Esophagus muscularis mucosa (tissue), 4 donors: ENCODE results near the gene GPC4. TPM values are rescaled to one million over a fixed set of nuclear protein-coding genes. Genes with fewer than 3 reads are reported as not detected.

ENCODE experiments used
- DNase-seq: peaks from one replicate; pipeline ENCODE4 v3.0.0-alpha.2; 2017; ENCODE audit errors: extremely low spot score
- H3K27ac ChIP-seq, 4 donors: fragments of 200-600 bp; sonication (generic); replicated peaks in 1 of 4; 1 replicate in 3 of 4; 2 replicates in 1 of 4; pipeline ENCODE4 v1.5.1; 2016 to 2019; ENCODE audit warnings: mild to moderate bottlenecking in 1 of 4
- H3K27me3 ChIP-seq, 4 donors: fragments of 200-600 bp; sonication (generic); one replicate each; pipeline versions ENCODE4 v1.5.1 to v1.6.0; 2016 to 2019
- H3K36me3 ChIP-seq, 4 donors: fragments of 200-600 bp; sonication (generic); one replicate each; pipeline ENCODE4 v1.5.1; 2016 to 2019
- H3K4me1 ChIP-seq, 4 donors: fragments of 200-600 bp; sonication (generic); one replicate each; pipeline ENCODE4 v1.5.1; 2016 to 2019
- H3K4me3 ChIP-seq, 4 donors: fragments of 200-600 bp; sonication (generic); 1 replicate in 2 of 4; 2 replicates in 2 of 4; pipeline ENCODE4 v1.5.1; 2016 to 2019; ENCODE audit warnings: mild to moderate bottlenecking in 4 of 4, moderate library complexity in 1 of 4
- H3K9me3 ChIP-seq, 4 donors: fragments of 200-600 bp; sonication (generic); 1 replicate in 3 of 4; 2 replicates in 1 of 4; pipeline ENCODE4 v1.5.1; 2016 to 2019
- CTCF ChIP-seq, 3 experiments: fragments of 200-600 bp in 2 of 3; fragments of 450-650 bp in 1 of 3; sonication (generic) in 2 of 3; IDR thresholded peaks; one replicate each; pipeline ENCODE4 v1.5.1; 2017 to 2019; ENCODE audit warnings: antibody characterized with exemption in 3 of 3, mild to moderate bottlenecking in 2 of 3, moderate library complexity in 1 of 3
- EP300 ChIP-seq: sonication (generic); formaldehyde crosslinking; IDR thresholded peaks from one replicate; pipeline ENCODE4 v1.6.1; 2017; ENCODE audit warnings: antibody characterized with exemption
- POLR2A ChIP-seq: fragments of 450-650 bp; IDR thresholded peaks from one replicate; pipeline ENCODE4 v1.6.1; 2017; ENCODE audit warnings: antibody characterized with exemption, moderate library complexity, mild to moderate bottlenecking, low read depth
- POLR2AphosphoS5 ChIP-seq, 2 donors: sonication (generic); formaldehyde crosslinking; IDR thresholded peaks; one replicate each; pipeline ENCODE4 v1.6.1; 2017; ENCODE audit warnings: antibody characterized with exemption in 2 of 2
- WGBS: methylation state at CpG from one replicate; pipeline ENCODE4 v1.1.5; 2018; 5-methylcytosine and 5-hydroxymethylcytosine counted together
- intact Hi-C: fragments of 100-400 bp; cut with DNase I; formaldehyde crosslinking; loops from one replicate; pipeline ENCODE4 v1.15.1; 2023
- total RNA-seq, 4 donors: library from RNA; depleted of rRNA; stranded (reverse); fragments of >200 nt; gene quantifications; one replicate each; pipeline versions ENCODE4 v1.1.0 to v1.2.1, GENCODE V29; 2016

Gene GPC4
- total RNA-seq, 4 donors from 2014 or later, result 54.3 to 91.2 (median 80.3) TPM

GRCh38 chrX:133444952-133445831 lies 29.9 kb upstream of the GPC4 start:
- H3K4me1 ChIP-seq, result peaks cover 0 to 5% (median 2%) of the 10 kb centered on the region in 4 donors
- intact Hi-C loops, result no loop called here
- no peak overlapping the region for H3K27ac ChIP-seq
- H3K9me3 ChIP-seq, result no peaks in the 10 kb centered on the region
- TF ChIP-seq CTCF (IDR thresholded peaks at IDR 0.05) (no peak), EP300 (no peak), POLR2A (no peak), POLR2AphosphoS5 (IDR thresholded peaks at IDR 0.05) (no peak)
- 28% methylated on average over 16 of the region's 16 CpGs for WGBS
- no peaks in the 10 kb centered on the region for H3K27me3 ChIP-seq
- peak overlapping the region; percentile 39 to 46 (median 41) for H3K4me3 ChIP-seq
- H3K36me3 ChIP-seq, result no peaks in the 10 kb centered on the region
- DNase-seq, result no peak

- TF ChIP-seq POLR2A (no peak), CTCF (IDR thresholded peaks at IDR 0.05) (no peak), POLR2AphosphoS5 (IDR thresholded peaks at IDR 0.05) (no peak), EP300 (no peak)
- no peak for DNase-seq
- Histone ChIP-seq H3K9me3 (no peaks in the 10 kb centered on the region), H3K27me3 (no peaks in the 10 kb centered on the region), H3K36me3 (no peaks in the 10 kb centered on the region), H3K27ac (no peak overlapping the region), H3K4me1 (peaks cover 0 to 5% (median 2%) of the 10 kb centered on the region in 4 donors), H3K4me3 (no peak overlapping the region)
- 56% methylated on average over 3 of the region's 3 CpGs for WGBS
- intact Hi-C loops, result no loop called here
Observed at GRCh38 chrX:133444196-133444595, 28.9 kb upstream of the GPC4 start.

- peaks cover 0 to 4% (median 1%) of the 10 kb centered on the region in 4 donors for H3K4me1 ChIP-seq
- no peak for TF ChIP-seq POLR2A
- no peak overlapping the region for H3K4me3 ChIP-seq
- 63% methylated on average over 7 of the region's 7 CpGs for WGBS
- H3K9me3 ChIP-seq, result no peaks in the 10 kb centered on the region
- intact Hi-C loops, result no loop called here
- no peak for DNase-seq
- no peaks in the 10 kb centered on the region for H3K27me3 ChIP-seq
- no peaks in the 10 kb centered on the region for H3K36me3 ChIP-seq
- H3K27ac ChIP-seq, result no peak overlapping the region
Observed at GRCh38 chrX:133440797-133441163, 25.5 kb upstream of the GPC4 start.

- DNase-seq, result no peak
- Histone ChIP-seq H3K9me3 (no peaks in the 10 kb centered on the region), H3K27me3 (no peaks in the 10 kb centered on the region), H3K4me3 (no peak overlapping the region), H3K4me1 (peaks cover 0 to 4% (median 0%) of the 10 kb centered on the region in 4 donors), H3K36me3 (no peaks in the 10 kb centered on the region), H3K27ac (no peak overlapping the region)
- TF ChIP-seq POLR2A (no peak), POLR2AphosphoS5 (IDR thresholded peaks at IDR 0.05) (no peak), EP300 (no peak), CTCF (IDR thresholded peaks at IDR 0.05) (no peak)
- intact Hi-C loops, result no loop called here
- 75% methylated on average over 9 of the region's 11 CpGs for WGBS
Observed at GRCh38 chrX:133440081-133440796, 24.9 kb upstream of the GPC4 start.

GRCh38 chrX:133437766-133438165 lies 22.5 kb upstream of the GPC4 start:
- no peak for DNase-seq
- 81% methylated on average over 2 of the region's 2 CpGs for WGBS
- Histone ChIP-seq H3K27ac (no peak overlapping the region), H3K9me3 (no peaks in the 10 kb centered on the region), H3K36me3 (no peaks in the 10 kb centered on the region), H3K4me1 (no peaks in the 10 kb centered on the region), H3K4me3 (no peak overlapping the region), H3K27me3 (no peaks in the 10 kb centered on the region)
- TF ChIP-seq EP300, result no peak
- TF ChIP-seq POLR2AphosphoS5 (IDR thresholded peaks at IDR 0.05), result no peak
- TF ChIP-seq POLR2A, result no peak
- TF ChIP-seq CTCF (IDR thresholded peaks at IDR 0.05), result no peak
- intact Hi-C loops, result no loop called here
